Liver (tissue), 9 donors: ENCODE measurements around the gene GABBR2. TPM values are rescaled to one million over a fixed set of nuclear protein-coding genes. Genes with fewer than 3 reads are reported as not detected.

ENCODE experiments used
- DNase-seq: peaks from one replicate; pipeline ENCODE4 v3.0.0-alpha.2; 2017; ENCODE audit warnings: low spot score
- H3K27ac ChIP-seq, 2 donors: one replicate each; pipeline ENCODE4 v1.7.0; 2013; ENCODE audit warnings: inconsistent platforms in 2 of 2, low read length in 2 of 2, control low read depth in 1 of 2, low read depth in 1 of 2, mild to moderate bottlenecking in 1 of 2
- H3K27me3 ChIP-seq, 4 donors: one replicate each; pipeline versions ENCODE4 v1.6.1 to v1.7.0; 2013; ENCODE audit warnings: low read length in 3 of 4, inconsistent platforms in 1 of 4, mild to moderate bottlenecking in 1 of 4, moderate library complexity in 1 of 4; ENCODE audit not compliant: control insufficient read depth in 4 of 4, insufficient read depth in 4 of 4
- H3K36me3 ChIP-seq, 4 donors: one replicate each; pipeline versions ENCODE4 v1.6.1 to v1.7.0; 2013; ENCODE audit warnings: low read length in 3 of 4, mild to moderate bottlenecking in 3 of 4, low read depth in 1 of 4, moderate library complexity in 1 of 4; ENCODE audit not compliant: control insufficient read depth in 4 of 4, insufficient read depth in 3 of 4
- H3K4me1 ChIP-seq, 4 donors: one replicate each; pipeline versions ENCODE4 v1.6.1 to v1.7.0; 2013; ENCODE audit warnings: low read length in 3 of 4, mild to moderate bottlenecking in 3 of 4, moderate library complexity in 1 of 4; ENCODE audit not compliant: control insufficient read depth in 4 of 4, insufficient read depth in 4 of 4
- H3K4me3 ChIP-seq, 3 donors: one replicate each; pipeline versions ENCODE4 v1.6.1 to v1.7.0; 2013; ENCODE audit warnings: low read length in 3 of 3, control low read depth in 1 of 3, low read depth in 1 of 3, mild to moderate bottlenecking in 1 of 3
- H3K9ac ChIP-seq, 2 donors: one replicate each; pipeline ENCODE4 v1.7.0; 2013; ENCODE audit warnings: low read length in 2 of 2, mild to moderate bottlenecking in 2 of 2, moderate library complexity in 2 of 2, control low read depth in 1 of 2, low read depth in 1 of 2
- H3K9me3 ChIP-seq, 4 donors: one replicate each; pipeline versions ENCODE4 v1.6.1 to v1.7.0; 2013; ENCODE audit warnings: low read length in 3 of 4; ENCODE audit not compliant: control insufficient read depth in 4 of 4
- EGR1 ChIP-seq, 2 donors: IDR thresholded peaks; 2 replicates each; pipeline ENCODE4 v1.6.1; 2016 to 2018; ENCODE audit warnings: antibody characterized with exemption in 2 of 2, low read depth in 2 of 2
- FOXA1 ChIP-seq: IDR thresholded peaks from 2 replicates; pipeline ENCODE4 v1.6.1; 2016; ENCODE audit warnings: antibody characterized with exemption
- FOXA2 ChIP-seq: IDR thresholded peaks from 2 replicates; pipeline ENCODE4 v1.6.1; 2016; ENCODE audit warnings: antibody characterized with exemption
- GABPA ChIP-seq, 2 donors: IDR thresholded peaks in 1 of 2; conservative IDR thresholded peaks in 1 of 2; 2 replicates each; pipeline ENCODE4 v1.6.1; 2016; ENCODE audit warnings: antibody characterized with exemption in 2 of 2, mild to moderate bottlenecking in 1 of 2, moderate library complexity in 1 of 2
- HNF4A ChIP-seq, 2 donors: conservative IDR thresholded peaks; 2 replicates each; pipeline ENCODE4 v1.6.1; 2016; ENCODE audit warnings: antibody characterized with exemption in 2 of 2, mild to moderate bottlenecking in 2 of 2
- JUND ChIP-seq, 2 donors: IDR thresholded peaks; 2 replicates each; pipeline ENCODE4 v1.6.1; 2016; ENCODE audit warnings: antibody characterized with exemption in 2 of 2
- MAX ChIP-seq: IDR thresholded peaks from 2 replicates; pipeline ENCODE4 v1.6.1; 2016; ENCODE audit warnings: antibody characterized with exemption
- NR2F2 ChIP-seq: IDR thresholded peaks from 2 replicates; pipeline ENCODE4 v1.6.1; 2016; ENCODE audit warnings: antibody characterized with exemption
- RAD21 ChIP-seq, 2 donors: IDR thresholded peaks; 2 replicates each; pipeline ENCODE4 v1.6.1; 2016; ENCODE audit warnings: antibody characterized with exemption in 2 of 2, mild to moderate bottlenecking in 2 of 2
- REST ChIP-seq: IDR thresholded peaks from 2 replicates; pipeline ENCODE4 v1.6.1; 2016; ENCODE audit warnings: antibody characterized with exemption, mild to moderate bottlenecking
- RXRA ChIP-seq, 2 donors: IDR thresholded peaks; 2 replicates each; pipeline ENCODE4 v1.6.1; 2017 to 2018; ENCODE audit warnings: antibody characterized with exemption in 2 of 2, mild to moderate bottlenecking in 1 of 2
- SP1 ChIP-seq: IDR thresholded peaks from 2 replicates; pipeline ENCODE4 v1.6.1; 2018; ENCODE audit warnings: antibody characterized with exemption, mild to moderate bottlenecking
- TAF1 ChIP-seq: conservative IDR thresholded peaks from 2 replicates; pipeline ENCODE4 v1.6.1; 2016; ENCODE audit warnings: antibody characterized with exemption, mild to moderate bottlenecking
- YY1 ChIP-seq: IDR thresholded peaks from 2 replicates; pipeline ENCODE4 v1.6.1; 2016; ENCODE audit warnings: antibody characterized with exemption, mild to moderate bottlenecking
- WGBS: extraction: QIAGEN DNeasy Blood & Tissue Kit; methylation state at CpG from one replicate; pipeline ENCODE4 v1.1.7; 2013; 5-methylcytosine and 5-hydroxymethylcytosine counted together
- polyA plus RNA-seq, 2 donors: library from polyadenylated mRNA; stranded (reverse) in 1 of 2; unstranded in 1 of 2; fragments of 200-250 nt in 1 of 2; fragments of >200 nt in 1 of 2; fragmentation: Nextera tagmentation in 1 of 2; extraction: Ambion mirVana in 1 of 2; gene quantifications; one replicate each; pipeline versions ENCODE4 v1.2.1 to v1.2.3, GENCODE V29; 2013 to 2015
- total RNA-seq, 2 donors: library from RNA; depleted of rRNA; stranded (reverse); fragments of >200 nt; gene quantifications; one replicate each; pipeline ENCODE4 v1.2.3, GENCODE V29; 2014
- TF ChIP-seq, protein P1 (sequence below): IDR thresholded peaks from 2 replicates; pipeline ENCODE4 v1.6.1; 2016; ENCODE audit warnings: antibody characterized with exemption
- TF ChIP-seq, protein P2 (sequence below): IDR thresholded peaks from 2 replicates; pipeline ENCODE4 v1.6.1; 2016; ENCODE audit warnings: antibody characterized with exemption
- TF ChIP-seq, protein P3 (sequence below): fragments of 150-350 bp; IDR thresholded peaks from 2 replicates; pipeline ENCODE4 v1.5.1; 2017; ENCODE audit warnings: improper control_type of control experiment, low read depth, low read length; ENCODE audit not compliant: missing input control
- donor health status: healthy.
- donor health status: healthy.
- donor health status: healthy.
- donor health status: healthy.
- donor health status: healthy.

Gene GABBR2
- total and polyA plus RNA-seq, 4 donors, result 0.03 to 0.23 (median 0.08) TPM; not detected in 1

- H3K27me3 ChIP-seq, result no peaks in the 10 kb centered on the region
- no peaks in the 10 kb centered on the region for H3K4me1 ChIP-seq
- no peak overlapping the region for H3K4me3 ChIP-seq
- no peak for DNase-seq
- 79% methylated on average over 2 of the region's 2 CpGs for WGBS
- no peak for TF ChIP-seq NR2F2
- no peak for TF ChIP-seq RAD21 (IDR thresholded peaks at IDR 0.05)
- TF ChIP-seq, protein P1, sequence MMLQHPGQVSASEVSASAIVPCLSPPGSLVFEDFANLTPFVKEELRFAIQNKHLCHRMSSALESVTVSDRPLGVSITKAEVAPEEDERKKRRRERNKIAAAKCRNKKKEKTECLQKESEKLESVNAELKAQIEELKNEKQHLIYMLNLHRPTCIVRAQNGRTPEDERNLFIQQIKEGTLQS, result no peak
- no peak for TF ChIP-seq GABPA (IDR thresholded peaks at IDR 0.05 in 1 of 2, conservative IDR thresholded peaks at IDR 0.05 in 1 of 2)
- TF ChIP-seq FOXA1, result no peak
- no peaks in the 10 kb centered on the region for H3K9me3 ChIP-seq
- no peaks in the 10 kb centered on the region for H3K36me3 ChIP-seq
- no peak overlapping the region for H3K9ac ChIP-seq
- no peak overlapping the region for H3K27ac ChIP-seq
Measured at GRCh38 chr9:98450496-98450895, 258.2 kb downstream of the GABBR2 start.

DNA sequence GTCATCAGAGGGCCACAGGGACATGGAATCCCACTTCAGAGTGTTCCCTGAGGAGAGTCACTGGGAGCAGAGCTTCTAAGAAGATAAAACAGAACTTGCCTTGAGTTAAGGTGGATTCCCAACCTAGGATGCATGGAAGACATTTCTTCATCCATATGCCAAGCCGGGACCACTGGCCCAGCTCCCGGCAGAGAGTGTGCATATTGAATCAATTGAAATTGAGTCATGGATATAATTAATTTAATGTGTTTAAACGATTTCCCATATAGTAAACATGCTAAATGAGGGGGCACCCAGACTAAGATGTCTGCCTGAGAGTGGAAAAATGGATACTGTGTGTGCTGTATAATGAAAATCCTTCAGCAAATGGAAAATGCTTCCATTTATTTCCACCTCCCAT is 258.9 kb downstream of the GABBR2 start:
- TF ChIP-seq, protein P2, sequence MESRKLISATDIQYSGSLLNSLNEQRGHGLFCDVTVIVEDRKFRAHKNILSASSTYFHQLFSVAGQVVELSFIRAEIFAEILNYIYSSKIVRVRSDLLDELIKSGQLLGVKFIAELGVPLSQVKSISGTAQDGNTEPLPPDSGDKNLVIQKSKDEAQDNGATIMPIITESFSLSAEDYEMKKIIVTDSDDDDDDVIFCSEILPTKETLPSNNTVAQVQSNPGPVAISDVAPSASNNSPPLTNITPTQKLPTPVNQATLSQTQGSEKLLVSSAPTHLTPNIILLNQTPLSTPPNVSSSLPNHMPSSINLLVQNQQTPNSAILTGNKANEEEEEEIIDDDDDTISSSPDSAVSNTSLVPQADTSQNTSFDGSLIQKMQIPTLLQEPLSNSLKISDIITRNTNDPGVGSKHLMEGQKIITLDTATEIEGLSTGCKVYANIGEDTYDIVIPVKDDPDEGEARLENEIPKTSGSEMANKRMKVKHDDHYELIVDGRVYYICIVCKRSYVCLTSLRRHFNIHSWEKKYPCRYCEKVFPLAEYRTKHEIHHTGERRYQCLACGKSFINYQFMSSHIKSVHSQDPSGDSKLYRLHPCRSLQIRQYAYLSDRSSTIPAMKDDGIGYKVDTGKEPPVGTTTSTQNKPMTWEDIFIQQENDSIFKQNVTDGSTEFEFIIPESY, result no peak
- TF ChIP-seq MAX (no peak), NR2F2 (no peak), TAF1 (no peak), HNF4A (conservative IDR thresholded peaks at IDR 0.05) (no peak), GABPA (IDR thresholded peaks at IDR 0.05 in 1 of 2, conservative IDR thresholded peaks at IDR 0.05 in 1 of 2) (no peak), FOXA1 (no peak)
- TF ChIP-seq, protein P3, sequence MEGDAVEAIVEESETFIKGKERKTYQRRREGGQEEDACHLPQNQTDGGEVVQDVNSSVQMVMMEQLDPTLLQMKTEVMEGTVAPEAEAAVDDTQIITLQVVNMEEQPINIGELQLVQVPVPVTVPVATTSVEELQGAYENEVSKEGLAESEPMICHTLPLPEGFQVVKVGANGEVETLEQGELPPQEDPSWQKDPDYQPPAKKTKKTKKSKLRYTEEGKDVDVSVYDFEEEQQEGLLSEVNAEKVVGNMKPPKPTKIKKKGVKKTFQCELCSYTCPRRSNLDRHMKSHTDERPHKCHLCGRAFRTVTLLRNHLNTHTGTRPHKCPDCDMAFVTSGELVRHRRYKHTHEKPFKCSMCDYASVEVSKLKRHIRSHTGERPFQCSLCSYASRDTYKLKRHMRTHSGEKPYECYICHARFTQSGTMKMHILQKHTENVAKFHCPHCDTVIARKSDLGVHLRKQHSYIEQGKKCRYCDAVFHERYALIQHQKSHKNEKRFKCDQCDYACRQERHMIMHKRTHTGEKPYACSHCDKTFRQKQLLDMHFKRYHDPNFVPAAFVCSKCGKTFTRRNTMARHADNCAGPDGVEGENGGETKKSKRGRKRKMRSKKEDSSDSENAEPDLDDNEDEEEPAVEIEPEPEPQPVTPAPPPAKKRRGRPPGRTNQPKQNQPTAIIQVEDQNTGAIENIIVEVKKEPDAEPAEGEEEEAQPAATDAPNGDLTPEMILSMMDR, result no peak

DNA sequence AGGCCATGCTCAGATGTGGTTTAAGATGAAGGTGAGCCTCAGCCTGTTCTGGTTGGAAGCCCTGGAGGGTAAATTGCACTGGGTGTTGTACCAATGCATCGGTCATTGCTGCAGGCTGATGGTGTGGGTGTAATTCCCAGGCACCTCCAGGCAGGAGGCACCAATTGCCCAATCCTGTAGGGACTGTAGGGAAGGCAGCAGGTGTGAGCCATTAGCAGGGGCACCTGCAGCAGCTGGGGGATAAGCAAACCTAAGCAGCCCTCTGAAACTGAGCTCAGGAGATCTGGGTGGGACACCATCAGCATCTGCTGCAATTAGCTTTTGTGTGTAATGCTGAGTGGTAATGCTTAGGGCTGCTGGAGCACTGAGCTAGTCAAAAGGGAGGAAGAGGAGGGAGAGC is 263.2 kb downstream of the GABBR2 start:
- Histone ChIP-seq H3K9me3 (no peaks in the 10 kb centered on the region), H3K27ac (no peak overlapping the region), H3K27me3 (peaks cover 0 to 2% (median under 1%) of the 10 kb centered on the region in 4 donors), H3K36me3 (no peaks in the 10 kb centered on the region), H3K9ac (no peak overlapping the region), H3K4me1 (no peaks in the 10 kb centered on the region), H3K4me3 (no peak overlapping the region)
- 87% methylated on average over 1 of the region's 1 CpG for WGBS
- no peak for DNase-seq
- no peak for TF ChIP-seq JUND (IDR thresholded peaks at IDR 0.05)
- no peak for TF ChIP-seq EGR1 (IDR thresholded peaks at IDR 0.05; ENCODE audit: low read depth in 2 of 2)
- no peak for TF ChIP-seq SP1
- TF ChIP-seq, protein P1, result no peak
- no peak for TF ChIP-seq GABPA (IDR thresholded peaks at IDR 0.05 in 1 of 2, conservative IDR thresholded peaks at IDR 0.05 in 1 of 2)
- no peak for TF ChIP-seq YY1
- no peak for TF ChIP-seq TAF1
- no peak for TF ChIP-seq FOXA2
- no peak for TF ChIP-seq REST
- TF ChIP-seq MAX, result no peak
- TF ChIP-seq HNF4A (conservative IDR thresholded peaks at IDR 0.05), result no peak
- TF ChIP-seq RXRA (IDR thresholded peaks at IDR 0.05), result no peak

More for the DNA sequence above, 258.9 kb downstream of the GABBR2 start:
- Histone ChIP-seq H3K9me3 (no peaks in the 10 kb centered on the region), H3K36me3 (no peaks in the 10 kb centered on the region), H3K4me1 (no peaks in the 10 kb centered on the region), H3K4me3 (no peak overlapping the region), H3K27ac (no peak overlapping the region), H3K27me3 (no peaks in the 10 kb centered on the region), H3K9ac (no peak overlapping the region)
- 77% methylated on average over 3 of the region's 3 CpGs for WGBS
- DNase-seq, result no peak
